ENCODE data around the gene RXRA. TPM values are rescaled to one million over a fixed set of nuclear protein-coding genes. Genes with fewer than 3 reads are reported as not detected.

The RXRA gene
- total and polyA plus RNA-seq, 9 donors: 12.4 to 82.2 (median 70.6) TPM

GRCh38 chr9:134456756-134457305 is 130.6 kb downstream of the RXRA start:
- Histone ChIP-seq H3K9me3 (no peaks in the 10 kb centered on the region), H3K36me3 (no peaks in the 10 kb centered on the region), H3K4me3 (peak overlapping the region; percentile 20), H3K4me1 (ENCODE audit: insufficient read depth) (peaks cover 11% of the 10 kb centered on the region), H3K27ac (peak overlapping the region; percentile 77 to 87), H3K27me3 (no peaks in the 10 kb centered on the region)
- intact Hi-C loops (cut with DNase I): loop anchor here in 3 of 4 donors (5.0 to 10.0 kb wide), 3 partner anchors 188 to 230 kb away; partner anchors contain the start of gene COL5A1 (in 2 of the 3)
- no peak for DNase-seq
- 81 to 85% (median 85%) methylated on average over 11 to 12 of the region's 12 CpGs for WGBS, 3 donors
- no peak for TF ChIP-seq POLR2A (IDR thresholded peaks at IDR 0.05)
- TF ChIP-seq EP300 (IDR thresholded peaks at IDR 0.05): no peak
- no peak for TF ChIP-seq CTCF (IDR thresholded peaks at IDR 0.05)

- no peak for TF ChIP-seq POLR2A (IDR thresholded peaks at IDR 0.05)
- TF ChIP-seq CTCF (IDR thresholded peaks at IDR 0.05): no peak
- TF ChIP-seq EP300 (IDR thresholded peaks at IDR 0.05): no peak
- no peak for DNase-seq
- H3K36me3 ChIP-seq: no peaks in the 10 kb centered on the region
- no peaks in the 10 kb centered on the region for H3K27me3 ChIP-seq
- H3K4me3 ChIP-seq: no peak overlapping the region
- no peaks in the 10 kb centered on the region for H3K9me3 ChIP-seq
- intact Hi-C loops (cut with DNase I): loop anchor here in 3 of 4 donors (5.0 to 10.0 kb wide), 3 partner anchors 187 to 230 kb away; partner anchors contain the start of gene COL5A1 (in 2 of the 3)
- H3K27ac ChIP-seq: peak overlapping the region in 1 of 2 donors; percentile 77
- H3K4me1 ChIP-seq (ENCODE audit: insufficient read depth): peaks cover 11% of the 10 kb centered on the region
- WGBS, 3 donors: 93 to 97% (median 94%) methylated on average over 17 to 18 of the region's 18 CpGs
These were observed 131.3 kb downstream of the RXRA start for GRCh38 chr9:134457321-134458206.

GRCh38 chr9:134458207-134459108 is 132.2 kb downstream of the RXRA start:
- Histone ChIP-seq H3K9me3 (no peaks in the 10 kb centered on the region), H3K36me3 (no peaks in the 10 kb centered on the region), H3K4me1 (ENCODE audit: insufficient read depth) (peaks cover 11% of the 10 kb centered on the region), H3K27me3 (no peaks in the 10 kb centered on the region), H3K27ac (peak overlapping the region in 1 of 2 donors; percentile 32), H3K4me3 (no peak overlapping the region)
- peak in 1 of 5 donors; percentile 43 for DNase-seq
- intact Hi-C loops (cut with DNase I): loop anchor here in 3 of 4 donors (5.0 to 10.0 kb wide), 3 partner anchors 186 to 229 kb away; partner anchors contain the start of gene COL5A1 (in 2 of the 3)
- WGBS, 3 donors: 65 to 76% (median 69%) methylated on average over 18 to 20 of the region's 20 CpGs
- TF ChIP-seq EP300 (IDR thresholded peaks at IDR 0.05) (no peak), POLR2A (IDR thresholded peaks at IDR 0.05) (no peak), CTCF (IDR thresholded peaks at IDR 0.05) (no peak)

GRCh38 chr9:134459164-134459563 is 132.9 kb downstream of the RXRA start:
- WGBS, 3 donors: 90 to 94% (median 91%) methylated on average over 9 of the region's 9 CpGs
- intact Hi-C loops (cut with DNase I): loop anchor here in 3 of 4 donors (5.0 to 10.0 kb wide), 3 partner anchors 186 to 228 kb away; partner anchors contain the start of gene COL5A1 (in 2 of the 3)
- Histone ChIP-seq H3K4me1 (ENCODE audit: insufficient read depth) (peaks cover 11% of the 10 kb centered on the region), H3K36me3 (no peaks in the 10 kb centered on the region), H3K27ac (no peak overlapping the region), H3K27me3 (no peaks in the 10 kb centered on the region), H3K9me3 (no peaks in the 10 kb centered on the region), H3K4me3 (no peak overlapping the region)
- TF ChIP-seq EP300 (IDR thresholded peaks at IDR 0.05): no peak
- no peak for TF ChIP-seq CTCF (IDR thresholded peaks at IDR 0.05)
- no peak for TF ChIP-seq POLR2A (IDR thresholded peaks at IDR 0.05)
- DNase-seq: no peak
